Measurements from ENCODE around the gene MMP11.

The MMP11 gene

DNA sequence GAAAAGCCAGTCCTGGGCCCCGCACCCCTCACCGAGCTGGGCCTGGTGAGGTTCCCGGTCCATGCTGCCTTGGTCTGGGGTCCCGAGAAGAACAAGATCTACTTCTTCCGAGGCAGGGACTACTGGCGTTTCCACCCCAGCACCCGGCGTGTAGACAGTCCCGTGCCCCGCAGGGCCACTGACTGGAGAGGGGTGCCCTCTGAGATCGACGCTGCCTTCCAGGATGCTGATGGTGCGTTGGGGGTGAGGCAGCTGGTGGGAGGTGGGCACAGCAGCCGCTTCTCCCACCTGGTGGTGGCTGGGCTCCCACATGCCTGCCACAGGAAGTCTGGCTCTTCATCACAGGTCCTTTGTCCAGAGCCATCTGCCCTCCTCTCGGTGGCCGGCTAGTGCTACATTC lies 9.6 kb downstream of the MMP11 start:
- no peak for DNase-seq

GRCh38 chr22:23782703-23783102 lies 10.1 kb downstream of the MMP11 start:
- no peak for DNase-seq

- no peak for DNase-seq
Measured at GRCh38 chr22:23783265-23784150, 10.9 kb downstream of the MMP11 start.

DNA sequence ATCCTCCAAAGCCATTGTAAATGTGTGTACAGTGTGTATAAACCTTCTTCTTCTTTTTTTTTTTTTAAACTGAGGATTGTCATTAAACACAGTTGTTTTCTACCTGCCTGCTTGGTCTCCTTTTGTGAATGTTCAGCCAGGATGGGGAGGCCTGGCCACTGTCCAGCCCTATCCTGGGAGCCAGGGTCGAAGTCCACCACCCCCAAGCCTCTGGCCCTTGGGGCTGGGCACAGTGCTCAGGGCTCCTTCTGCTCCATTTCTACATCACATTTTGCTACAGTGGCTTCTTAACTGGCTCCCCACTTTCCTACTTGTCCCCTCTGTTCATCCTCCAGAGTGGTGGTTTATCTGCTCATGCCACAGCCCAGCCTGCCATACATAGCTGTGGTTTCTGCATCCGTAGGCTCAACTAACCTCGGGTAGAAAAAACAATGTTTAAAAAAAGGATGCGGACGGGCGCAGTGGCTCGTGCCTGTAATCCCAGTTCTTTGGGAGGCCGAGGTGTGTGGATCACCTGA lies 11.6 kb downstream of the MMP11 start:
- no peak for DNase-seq

- no peak for DNase-seq
Measured at GRCh38 chr22:23786261-23786710, 13.6 kb downstream of the MMP11 start.

- peak; percentile 81 for DNase-seq
Measured at GRCh38 chr22:23786752-23787599, 14.3 kb downstream of the MMP11 start, which contains the start of gene SMARCB1. Gene SMARCB1 (plus strand): TSS chr22:23786966. CDS start chr22:23787170, 204 bp downstream.

DNA sequence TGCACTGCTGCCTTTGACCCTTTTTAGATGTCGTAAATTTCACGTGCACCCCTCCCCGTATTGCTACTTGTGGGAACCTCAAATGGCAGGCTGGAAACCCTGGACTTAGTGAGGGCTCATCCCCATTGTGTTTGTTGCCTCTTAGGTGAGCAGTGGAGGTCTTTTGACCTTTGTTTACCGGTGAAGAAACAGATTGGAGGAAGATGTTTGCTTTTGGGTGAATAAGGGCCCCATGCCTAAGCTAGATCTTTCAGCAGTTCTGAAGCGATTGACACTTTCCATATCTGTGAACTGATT lies 14.9 kb downstream of the MMP11 start:
- no peak for DNase-seq

- no peak for DNase-seq
Measured at GRCh38 chr22:23787910-23788309, 15.3 kb downstream of the MMP11 start.

GRCh38 chr22:23789121-23789520 lies 16.5 kb downstream of the MMP11 start:
- no peak for DNase-seq

- no peak for DNase-seq
Measured at GRCh38 chr22:23789638-23790037, 17.0 kb downstream of the MMP11 start.

- DNase-seq: no peak
Measured at GRCh38 chr22:23790819-23791737, 18.4 kb downstream of the MMP11 start.

GRCh38 chr22:23791738-23792645 lies 19.3 kb downstream of the MMP11 start:
- DNase-seq: no peak

DNA sequence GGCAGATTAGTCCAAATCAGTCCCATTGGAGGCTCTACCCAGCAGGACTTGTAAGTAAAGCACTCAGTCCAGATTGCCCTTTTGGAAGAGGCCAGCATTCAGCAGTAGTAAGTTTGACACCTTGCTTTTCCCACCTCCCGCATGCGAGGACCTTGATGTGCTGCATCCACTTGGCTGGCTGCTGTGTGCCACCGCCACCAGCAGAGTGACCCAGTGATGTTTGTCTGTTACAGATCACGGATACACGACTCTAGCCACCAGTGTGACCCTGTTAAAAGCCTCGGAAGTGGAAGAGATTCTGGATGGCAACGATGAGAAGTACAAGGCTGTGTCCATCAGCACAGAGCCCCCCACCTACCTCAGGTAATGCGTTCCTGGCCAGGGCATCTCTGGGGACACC lies 20.7 kb downstream of the MMP11 start:
- DNase-seq: no peak

DNA sequence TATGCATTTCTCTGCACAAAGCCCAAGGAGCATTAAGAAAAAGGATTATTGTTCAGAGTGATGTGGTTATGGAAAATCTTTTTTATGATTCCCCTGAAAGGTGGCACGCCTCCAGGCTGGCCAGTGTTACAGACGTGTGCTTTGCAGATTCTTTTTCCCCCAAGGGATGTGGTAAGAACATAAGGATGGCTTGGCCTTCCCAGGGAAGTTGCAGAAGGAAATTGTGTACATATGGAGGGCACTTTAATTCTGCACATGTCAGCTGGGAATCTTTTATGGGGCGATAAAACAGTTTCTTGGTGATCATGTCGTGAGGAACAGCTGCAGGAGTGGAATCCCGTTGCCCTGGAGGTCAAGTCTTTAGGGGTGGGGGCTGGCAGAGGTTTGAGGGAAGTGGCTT lies 23.8 kb downstream of the MMP11 start:
- DNase-seq: no peak

- no peak for DNase-seq
Measured at GRCh38 chr22:23800297-23801237, 27.9 kb downstream of the MMP11 start.

DNA sequence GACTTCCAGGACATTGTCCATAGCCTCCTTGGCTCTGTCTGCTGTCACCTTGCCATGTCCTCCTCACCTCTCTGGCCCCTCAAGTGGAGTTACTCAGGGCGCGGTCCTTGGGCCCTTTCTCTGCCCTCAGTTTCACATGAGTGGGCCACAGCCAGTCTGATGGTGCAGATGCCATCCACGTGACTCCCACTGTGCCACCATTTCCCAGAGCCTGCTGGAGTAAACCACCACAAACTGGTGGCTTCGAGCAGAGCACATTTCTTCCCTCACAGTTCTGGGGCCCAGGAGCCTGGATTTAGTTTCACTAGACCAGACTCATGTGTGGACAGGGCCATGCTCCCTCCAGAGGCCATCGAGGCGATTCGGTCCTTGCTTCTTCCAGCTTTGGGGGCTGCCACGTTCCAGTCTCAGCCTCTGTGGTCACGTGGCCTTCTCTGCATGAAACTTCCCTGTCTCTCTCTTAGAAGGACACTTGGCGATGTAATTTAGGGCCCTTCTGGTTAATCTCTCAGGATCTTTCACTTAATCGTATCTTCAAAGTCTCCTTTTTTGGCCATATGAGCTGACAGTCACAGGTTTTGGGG lies 28.7 kb downstream of the MMP11 start:
- DNase-seq: no peak

DNA sequence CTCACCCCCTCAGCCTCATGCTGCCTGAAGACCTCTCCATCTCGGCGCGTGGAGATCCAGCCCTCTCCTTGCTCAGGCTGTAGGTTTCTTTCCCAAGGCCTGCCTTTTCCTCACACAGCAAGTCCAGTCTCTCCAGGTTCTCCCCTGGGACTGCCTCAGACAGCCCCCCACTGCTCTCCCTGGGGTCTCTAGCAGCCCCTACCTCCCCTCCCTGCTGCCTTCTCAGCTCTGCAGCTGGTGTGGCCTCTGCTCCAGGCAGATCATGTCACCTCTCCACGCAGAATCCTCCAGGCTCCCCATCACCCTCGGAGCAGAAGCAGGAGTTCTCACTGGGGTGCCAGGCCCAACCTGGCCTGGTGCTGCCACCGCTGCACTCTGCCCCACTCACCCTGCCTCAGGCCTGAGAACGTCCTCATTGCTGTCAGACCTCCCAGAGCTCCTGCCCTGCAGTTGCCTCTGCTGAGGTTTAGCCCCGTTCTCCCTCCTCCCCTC lies 29.3 kb downstream of the MMP11 start:
- DNase-seq: no peak

GRCh38 chr22:23803001-23803819 lies 30.6 kb downstream of the MMP11 start:
- no peak for DNase-seq

DNA sequence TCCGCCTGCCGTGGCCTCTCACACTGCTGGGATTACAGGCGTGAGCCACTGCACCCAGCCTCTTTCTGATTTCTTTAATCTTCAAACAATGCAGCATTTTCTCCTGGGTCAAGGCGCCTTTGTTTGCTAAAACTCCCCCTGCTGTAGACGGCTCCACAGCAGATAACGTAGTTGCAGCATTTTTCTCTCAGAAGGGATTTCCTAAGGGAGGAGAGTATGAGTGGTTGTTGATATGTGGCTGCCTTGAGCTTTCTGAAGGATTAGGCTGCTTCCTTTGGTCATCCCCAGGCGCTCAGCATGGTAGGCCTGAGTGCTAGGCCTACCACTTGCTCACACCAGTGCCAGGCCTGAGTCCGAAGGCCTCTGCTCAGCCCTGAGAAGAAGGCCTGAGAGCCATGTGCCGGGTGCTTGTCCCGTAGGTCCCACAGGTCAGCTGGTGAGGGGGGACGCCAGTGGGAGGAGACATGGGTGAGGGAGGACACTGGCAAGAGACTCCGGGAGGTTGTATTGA lies 32.2 kb downstream of the MMP11 start:
- no peak for DNase-seq
